ENCODE measurements around the gene MYOC.
"Not testable (repeated sequence)": the region's sequence is repeated elsewhere in the genome, so short reads cannot be mapped to it uniquely, and the experiment has no call there.

The MYOC gene

DNA sequence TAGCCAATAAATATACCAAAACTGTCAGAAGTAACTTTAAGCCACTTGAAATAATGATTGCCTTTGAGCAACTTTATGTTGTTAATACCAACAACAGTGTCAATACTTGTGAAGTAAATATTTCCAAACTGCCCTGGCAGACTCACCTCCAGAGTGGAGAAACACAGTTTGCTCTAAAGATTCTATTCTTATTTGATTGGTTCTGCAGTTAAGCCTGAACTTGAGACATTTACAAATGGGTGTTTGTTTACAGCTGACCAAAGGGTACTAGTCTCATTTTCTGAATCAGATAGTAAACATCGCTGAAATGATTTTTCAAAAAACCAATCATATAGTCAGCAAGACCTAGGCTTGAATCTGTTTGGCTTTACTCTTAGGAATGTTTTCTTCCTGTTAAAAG lies 1.3 kb upstream of the MYOC start:
- no peak for DNase-seq (ENCODE audit: low read depth, low spot score)

DNA sequence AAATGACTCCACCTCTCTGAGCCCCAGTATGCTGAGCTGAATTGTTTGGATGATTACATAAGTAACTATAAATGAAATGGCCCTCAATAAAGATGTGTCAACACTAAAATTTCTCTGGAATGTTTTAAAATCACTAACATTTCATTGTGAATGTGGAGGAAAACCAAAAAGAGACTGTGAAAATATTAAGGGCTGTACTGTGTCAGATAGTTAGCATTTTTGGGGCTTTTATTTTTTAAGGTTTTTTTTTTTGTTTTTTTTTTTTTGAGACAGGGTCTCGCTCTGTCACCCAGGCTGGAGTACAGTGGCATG lies 6.3 kb downstream of the MYOC start:
- no peak for DNase-seq (ENCODE audit: low read depth, low spot score)

DNA sequence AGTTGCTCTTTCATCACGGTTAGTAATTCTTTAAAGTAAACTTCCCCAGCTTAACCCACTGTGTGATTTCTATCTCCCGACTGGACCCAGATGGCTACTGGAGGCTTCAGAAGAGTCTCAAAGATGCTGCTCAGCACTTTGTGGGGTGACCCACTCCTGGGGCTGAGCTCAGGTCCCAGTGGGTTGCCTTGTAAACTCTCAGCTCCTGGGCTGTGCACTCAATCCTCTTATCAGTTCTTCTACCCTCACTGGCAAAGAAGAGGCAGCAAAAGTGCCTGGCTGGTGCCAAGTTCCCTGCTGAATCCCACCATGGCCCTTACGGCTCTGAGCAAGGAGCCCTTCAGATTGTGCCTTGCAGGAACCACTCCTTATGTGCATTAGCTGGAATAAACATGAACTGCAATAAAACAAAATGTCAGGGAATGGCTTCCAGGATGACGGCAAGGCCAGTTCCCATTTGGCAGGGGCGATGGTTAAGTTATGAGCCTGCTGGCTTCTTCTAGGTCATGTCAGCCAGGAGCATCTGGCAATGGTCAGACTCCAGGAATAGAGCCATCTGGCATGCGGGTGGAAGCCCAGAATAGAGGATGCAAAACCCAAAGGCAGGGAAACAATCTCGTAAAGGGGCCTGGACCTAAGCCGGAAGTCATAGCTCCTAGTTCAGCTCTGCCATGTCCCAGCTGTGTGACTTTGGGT lies 6.8 kb downstream of the MYOC start:
- DNase-seq (ENCODE audit: low read depth, low spot score), result peak; percentile 42

DNA sequence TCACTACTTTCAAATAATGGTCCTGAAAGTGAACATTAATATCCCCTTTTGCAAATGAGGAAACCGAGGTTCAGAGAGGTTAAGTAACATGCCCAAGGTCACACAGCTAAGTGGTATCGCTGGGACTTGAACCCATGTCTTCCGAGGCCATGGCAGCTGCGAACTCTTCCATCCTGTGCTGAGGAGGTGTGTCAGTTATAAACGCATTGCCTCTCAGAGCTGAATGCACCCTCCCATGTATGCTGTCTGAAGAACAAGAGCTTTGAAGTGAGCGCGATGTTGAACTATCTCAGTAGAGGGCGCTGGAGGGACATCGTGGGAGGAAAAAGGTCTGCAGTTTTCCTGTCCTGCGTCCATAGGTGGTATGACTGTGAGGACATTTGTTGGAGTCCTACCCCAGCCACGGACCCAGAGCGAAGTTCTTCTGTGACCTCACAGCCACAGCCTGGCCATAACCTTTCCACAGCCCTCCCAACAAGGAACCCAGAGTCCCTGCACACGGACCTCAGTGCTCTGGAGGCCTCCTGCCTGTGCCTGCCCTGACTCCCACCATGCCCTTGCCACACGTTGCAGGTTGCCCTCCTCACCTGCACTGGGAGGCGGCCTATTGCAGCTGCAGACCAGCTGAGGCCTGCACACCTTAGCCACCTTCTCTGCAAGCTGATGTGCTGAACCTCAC lies 7.5 kb downstream of the MYOC start:
- peak; percentile 93 for DNase-seq (ENCODE audit: low read depth, low spot score)

DNA sequence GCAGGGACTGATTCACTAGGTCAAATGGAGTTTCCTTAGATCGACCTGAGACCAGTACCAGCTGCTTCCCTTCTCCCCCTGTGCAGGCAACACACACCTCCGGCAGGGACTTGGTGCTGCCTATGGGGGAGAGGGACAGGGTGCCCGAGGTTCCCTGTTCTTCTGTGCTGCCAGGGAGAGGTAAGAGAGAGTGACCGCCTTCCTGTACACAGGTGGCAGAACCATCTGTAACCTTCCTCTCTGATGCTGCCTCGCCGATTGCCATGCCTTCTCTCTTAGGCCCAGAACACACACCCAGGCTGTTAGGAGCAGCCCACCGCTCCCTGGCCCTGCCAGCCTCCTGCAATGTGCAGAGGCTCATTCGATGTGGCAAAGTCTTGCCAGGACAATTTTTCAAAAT lies 9.3 kb downstream of the MYOC start:
- DNase-seq (ENCODE audit: low read depth, low spot score), result no peak

DNA sequence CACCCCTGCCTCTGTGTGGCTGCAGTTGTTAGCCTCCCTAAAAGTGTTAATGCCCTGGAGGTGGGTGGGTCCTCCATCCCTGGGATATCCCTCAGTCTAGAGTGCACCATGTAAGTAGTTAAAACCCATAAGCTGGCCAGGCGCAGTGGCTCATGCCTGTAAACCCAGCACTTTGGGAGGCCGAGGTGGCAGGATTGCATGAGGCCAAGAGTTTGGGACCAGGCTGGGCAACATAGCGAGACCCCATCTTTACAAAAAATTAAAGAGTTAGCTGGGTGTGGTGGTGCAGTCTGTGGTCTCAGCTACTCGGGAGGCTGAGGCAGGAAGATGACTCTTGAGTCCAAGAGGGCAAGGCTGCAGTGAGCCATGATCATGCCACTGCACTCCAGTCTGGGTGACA lies 10.3 kb downstream of the MYOC start:
- no peak for DNase-seq (ENCODE audit: low read depth, low spot score)

DNA sequence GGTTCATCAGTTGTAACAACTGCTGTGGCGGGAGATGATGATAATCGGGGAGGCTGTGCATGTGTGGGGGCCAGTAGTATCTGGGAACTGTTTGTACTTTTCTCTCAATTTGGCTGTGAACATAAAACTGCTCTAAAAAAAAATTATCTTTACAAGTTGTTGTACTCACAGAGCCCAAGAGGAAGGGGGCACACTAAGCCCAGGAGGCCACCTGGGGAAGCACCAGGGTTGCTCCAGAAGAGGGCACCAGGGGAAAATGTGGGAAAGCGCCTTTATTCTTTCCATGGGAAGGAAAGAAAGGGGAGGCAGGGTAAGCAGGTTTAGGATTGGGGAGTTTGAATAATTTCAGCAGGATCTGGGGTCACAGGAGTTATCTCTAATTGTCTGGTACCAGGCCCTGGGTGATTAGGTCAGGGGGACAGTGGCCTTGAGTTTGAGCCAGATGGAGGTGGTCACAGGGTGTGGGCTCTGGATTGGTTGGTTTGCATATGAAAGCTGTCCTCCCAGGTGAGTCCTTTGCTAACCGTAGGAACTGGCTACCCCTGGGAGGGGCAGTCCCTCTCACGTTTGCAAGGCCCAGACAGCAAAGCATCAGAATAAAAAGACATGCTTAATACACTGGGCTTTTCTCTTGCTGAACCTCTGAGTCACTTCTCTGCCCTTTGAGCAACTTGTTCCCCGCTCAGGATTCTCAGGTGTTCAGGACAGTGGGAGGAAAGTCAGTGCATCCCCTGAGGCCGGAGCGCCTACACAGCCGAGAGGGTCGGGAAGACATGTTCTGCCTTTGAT lies 11.2 kb downstream of the MYOC start:
- DNase-seq (ENCODE audit: low read depth, low spot score), result no peak

DNA sequence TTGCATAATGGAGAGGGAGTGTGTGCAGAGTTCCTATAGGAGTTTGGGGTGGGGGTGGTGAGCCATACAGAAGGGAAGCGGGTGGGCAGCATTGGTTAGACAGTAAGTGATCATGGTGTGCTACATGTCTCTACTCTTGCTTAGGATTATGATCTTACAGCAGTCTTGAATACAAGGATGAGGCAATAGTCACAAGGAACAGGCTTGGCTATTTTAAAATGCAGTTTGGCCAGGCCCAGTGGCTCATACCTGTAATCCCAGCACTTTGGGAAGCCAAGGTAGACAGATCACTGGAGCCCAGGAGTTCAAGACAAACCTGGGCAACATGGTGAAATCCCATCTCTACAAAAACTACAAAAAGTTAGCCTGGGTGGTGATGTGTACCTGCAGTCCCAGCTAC lies 12.3 kb downstream of the MYOC start:
- DNase-seq (ENCODE audit: low read depth, low spot score), result no peak

DNA sequence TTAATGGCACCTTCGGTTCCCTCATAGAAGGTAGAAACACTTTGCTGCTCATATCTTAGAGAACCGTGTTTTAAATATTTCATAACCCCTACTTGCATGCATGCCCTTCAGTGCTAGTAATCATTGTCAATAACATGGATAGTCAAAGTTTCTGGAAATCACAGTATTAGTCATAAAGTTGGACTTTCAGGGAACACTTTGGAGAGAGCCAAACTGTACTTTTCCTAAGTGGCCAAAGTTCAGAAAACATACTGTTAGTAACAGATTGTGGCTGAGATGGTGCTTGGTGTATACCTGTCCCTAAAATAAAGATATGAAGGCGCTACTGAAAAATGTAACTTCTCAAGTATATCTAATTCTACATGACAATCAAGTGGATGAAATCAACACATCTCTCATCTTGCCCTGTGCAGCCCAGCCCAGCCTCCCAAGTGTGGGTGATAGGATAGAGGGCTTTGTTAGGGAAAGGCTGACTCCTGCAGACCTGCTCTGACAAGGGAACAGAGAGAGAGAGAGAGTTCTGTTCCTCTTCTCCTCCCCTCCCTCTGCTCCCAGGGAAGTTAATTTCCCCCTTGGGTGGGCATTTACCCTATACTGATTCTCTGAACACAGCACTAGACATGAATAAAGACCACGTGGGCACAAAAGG lies 14.4 kb downstream of the MYOC start:
- DNase-seq (ENCODE audit: low read depth, low spot score), result no peak

DNA sequence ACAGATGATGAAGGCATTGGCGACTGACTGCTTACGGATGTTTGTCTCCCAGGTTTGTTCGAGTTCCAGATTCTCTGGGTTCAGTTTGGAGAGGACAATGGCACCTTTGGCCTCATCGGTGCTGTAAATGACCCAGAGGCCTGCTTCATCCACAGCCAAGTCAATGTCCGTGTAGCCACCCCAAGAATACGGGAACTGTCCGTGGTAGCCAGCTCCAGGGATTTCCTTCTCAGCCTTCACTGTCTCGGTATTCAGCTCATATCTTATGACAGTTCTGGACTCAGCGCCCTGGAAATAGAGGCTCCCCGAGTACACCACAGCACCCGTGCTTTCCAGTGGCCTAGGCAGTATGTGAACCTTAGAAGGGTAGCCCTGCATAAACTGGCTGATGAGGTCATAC lies 16.3 kb downstream of the MYOC start:
- peak; percentile 22 for DNase-seq (ENCODE audit: low read depth, low spot score)

DNA sequence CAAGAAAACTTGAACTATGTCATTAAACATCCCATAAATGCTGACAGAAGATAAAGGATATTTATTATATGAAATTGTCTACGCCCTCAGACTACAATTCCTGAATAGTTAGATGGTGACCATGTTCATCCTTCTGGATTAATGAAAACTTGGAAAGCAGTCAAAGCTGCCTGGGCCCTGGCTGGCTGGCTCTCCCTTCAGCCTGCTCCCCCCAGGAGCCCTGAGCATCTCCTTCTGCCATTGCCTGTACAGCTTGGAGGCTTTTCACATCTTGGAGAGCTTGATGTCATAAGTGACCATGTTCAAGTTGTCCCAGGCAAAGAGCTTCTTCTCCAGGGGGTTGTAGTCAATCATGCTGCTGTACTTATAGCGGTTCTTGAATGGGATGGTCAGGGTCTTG lies 16.8 kb downstream of the MYOC start:
- no peak for DNase-seq (ENCODE audit: low read depth, low spot score)

DNA sequence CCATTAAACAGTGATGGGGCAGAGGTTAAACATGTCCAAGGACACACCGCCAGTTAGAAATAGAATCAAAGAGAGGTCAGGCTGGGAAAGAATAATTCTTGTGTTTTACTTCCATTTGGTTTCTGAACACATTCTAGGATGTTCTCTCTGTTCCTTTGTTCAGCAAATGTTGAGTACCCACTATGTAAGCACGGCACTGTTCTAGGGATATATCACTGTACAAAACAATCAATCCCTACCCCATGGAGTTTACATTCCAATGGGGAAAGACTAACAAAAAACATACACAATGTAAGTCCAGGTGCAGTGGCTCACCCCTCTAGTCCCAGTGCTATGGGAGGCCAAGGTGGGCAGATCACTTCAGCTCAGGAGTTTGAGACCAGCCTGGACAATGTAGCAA lies 24.3 kb downstream of the MYOC start:
- DNase-seq (ENCODE audit: low read depth, low spot score), result no peak

DNA sequence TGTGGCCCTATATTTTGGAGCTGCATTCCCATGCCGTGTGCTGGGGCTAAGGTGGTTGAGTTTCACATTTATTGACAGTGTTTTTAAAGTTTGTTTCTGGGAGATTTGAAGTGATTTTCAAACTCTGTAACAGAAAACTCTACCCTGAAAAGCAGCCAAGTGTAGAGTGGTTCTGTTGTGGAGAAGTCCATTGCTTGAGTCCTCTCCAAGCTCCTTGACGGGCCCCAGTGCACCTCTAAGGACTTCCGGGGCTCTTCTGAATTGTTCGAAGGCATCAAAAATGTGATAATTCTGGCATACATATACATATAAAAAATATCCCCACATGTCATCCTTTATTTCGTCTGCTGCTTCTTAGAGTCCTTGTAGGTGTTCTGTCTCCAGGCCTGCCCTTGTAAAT lies 25.5 kb downstream of the MYOC start:
- DNase-seq (ENCODE audit: low read depth, low spot score), result no peak

DNA sequence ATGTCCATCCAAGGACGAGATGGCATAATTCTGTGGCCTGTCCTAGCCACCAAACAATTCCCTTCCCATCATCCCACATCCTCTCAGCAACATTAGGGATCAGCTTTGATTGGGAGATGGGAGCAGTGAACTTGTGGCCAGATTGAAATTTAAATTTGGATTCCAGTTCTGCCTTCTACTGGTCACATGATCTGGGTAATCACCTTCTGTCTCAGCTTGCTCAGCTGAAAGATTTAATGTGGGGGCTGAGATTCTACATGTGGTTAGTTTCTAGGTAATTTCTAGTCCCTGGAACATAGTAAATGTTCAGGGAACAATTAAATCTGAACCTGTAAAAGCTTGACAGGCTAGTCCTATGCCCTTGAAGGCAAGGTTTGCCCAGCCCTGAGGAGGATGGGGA lies 27.3 kb downstream of the MYOC start:
- DNase-seq (ENCODE audit: low read depth, low spot score), result no peak

DNA sequence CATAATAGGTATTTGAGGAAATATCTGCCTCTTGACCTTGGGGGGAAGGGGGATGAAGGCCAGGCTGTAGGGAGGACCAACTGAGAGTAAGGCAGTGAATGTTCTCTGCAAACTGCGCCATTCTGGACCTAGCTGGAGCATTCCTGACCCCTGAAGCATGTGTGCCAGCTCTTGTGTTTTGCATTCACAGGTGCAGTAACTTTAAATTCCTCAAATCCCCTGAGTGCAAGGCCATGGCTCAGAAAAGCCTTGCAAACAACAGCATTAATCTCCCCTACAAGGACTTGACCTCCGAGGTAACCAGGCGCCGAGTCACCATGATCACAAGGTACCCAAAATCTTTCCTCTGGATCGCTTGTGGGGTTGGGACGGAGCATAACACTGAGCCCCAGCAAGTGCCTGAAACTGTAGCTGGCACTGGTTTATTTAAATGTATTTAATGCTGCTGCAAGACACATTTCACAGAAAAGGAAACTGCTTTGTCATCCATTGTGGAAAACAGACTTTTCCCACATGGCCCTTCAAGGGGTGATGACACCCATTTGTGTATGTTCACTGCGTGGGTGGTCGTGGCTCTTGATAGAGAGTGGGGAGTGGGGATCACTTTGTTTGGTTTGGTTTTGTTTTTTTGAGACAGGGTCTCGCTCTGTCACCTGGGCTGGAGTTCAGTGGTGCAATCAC lies 28.7 kb downstream of the MYOC start:
- no peak for DNase-seq (ENCODE audit: low read depth, low spot score)

DNA sequence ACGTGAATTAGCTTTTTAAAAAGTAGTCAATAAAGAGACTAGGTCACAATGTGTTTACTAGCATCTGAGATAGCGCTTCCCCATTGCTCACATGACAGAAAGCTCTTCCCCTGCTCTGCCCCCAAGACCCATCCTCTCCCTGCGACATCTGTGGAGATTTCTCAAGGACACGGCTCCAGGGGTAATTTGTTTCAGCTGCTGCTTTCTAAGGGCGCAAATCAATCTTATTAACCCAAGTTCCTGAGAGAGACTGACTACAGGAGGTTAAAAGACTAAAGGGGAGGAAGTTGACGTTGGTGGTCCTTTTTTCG lies 30.4 kb downstream of the MYOC start, which contains the start of gene MYOCOS:
Gene MYOCOS (plus strand): TSS at position 92 of the 311 bp plus-strand sequence. CDS start 1,641 bp downstream, outside the sequence.
- DNase-seq (ENCODE audit: low read depth, low spot score), result no peak

DNA sequence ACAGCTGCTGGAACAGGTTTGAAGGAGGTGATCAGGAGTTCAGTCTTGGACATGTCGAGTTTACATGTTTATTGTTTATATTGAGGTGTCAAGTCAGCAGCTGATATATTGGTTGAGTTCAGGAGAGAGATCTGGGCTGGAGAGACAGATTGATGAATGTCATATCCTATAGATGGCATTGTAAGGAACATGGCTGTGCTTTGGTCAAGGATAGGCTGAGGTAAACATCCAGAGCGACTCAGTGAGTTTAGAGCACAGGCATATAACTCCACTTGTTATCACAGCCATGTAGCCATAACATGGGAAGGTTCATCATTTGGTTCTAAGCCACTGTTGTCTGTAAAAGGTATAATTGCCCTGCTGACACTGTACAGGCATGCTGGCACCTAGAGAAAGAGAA lies 35.9 kb downstream of the MYOC start:
- no peak for DNase-seq (ENCODE audit: low read depth, low spot score)

DNA sequence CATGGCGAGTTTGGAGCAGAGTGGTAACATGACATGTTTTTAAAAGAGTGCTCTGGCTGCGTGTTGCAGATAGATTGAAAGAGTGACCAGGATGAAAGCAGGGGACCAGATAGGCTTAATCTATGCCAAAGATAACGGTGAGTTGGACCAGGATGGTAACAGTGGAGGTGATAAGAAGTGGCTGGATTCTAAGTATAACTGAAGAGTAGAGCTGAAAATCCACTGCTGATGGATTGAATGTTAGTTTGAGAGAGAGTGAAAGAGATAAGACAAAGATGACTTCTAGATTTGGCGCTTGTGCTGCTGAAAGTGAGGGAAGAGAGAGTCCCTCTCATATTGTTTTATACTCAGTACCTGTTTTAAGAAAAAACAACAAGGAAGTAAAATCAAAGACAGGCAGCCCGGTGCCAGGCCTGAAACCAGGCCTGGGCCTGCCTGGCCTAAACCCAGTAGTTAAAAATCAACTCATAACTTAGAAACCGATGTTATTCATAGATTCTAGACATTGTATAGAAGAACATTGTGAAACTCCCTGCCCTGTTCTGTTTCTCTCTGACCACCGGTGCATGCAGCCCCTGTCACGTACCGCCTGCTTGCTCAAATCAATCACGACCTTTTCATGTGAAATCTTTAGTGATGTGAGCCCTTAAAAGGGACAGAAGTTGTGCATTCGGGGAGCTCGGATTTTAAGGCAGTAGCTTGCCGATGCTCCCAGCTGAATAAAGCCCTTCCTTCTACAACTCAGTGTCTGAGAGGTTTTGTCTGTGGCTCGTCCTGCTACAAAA lies 37.2 kb downstream of the MYOC start:
- not testable (repeated sequence) for DNase-seq (ENCODE audit: low read depth, low spot score)

DNA sequence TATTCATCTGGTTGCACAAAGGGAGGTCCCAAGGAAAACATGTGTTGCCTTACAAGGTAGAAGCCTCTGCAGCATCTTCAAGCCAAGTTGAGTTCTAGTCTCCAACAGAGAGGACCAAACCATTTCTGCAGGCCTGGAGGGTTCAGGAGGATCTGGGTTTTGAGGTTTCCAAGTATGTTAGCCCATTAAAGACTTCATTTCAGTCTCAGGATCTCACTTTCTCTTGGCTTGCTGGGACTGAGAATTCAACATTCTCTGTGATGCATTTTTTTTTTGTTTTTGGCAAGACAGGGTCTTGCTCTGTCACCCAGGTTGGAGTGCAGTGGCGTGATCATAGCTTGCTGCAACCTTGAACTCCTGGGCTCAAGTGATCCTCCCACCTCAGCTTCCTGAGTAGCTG lies 39.2 kb downstream of the MYOC start:
- DNase-seq (ENCODE audit: low read depth, low spot score), result no peak

DNA sequence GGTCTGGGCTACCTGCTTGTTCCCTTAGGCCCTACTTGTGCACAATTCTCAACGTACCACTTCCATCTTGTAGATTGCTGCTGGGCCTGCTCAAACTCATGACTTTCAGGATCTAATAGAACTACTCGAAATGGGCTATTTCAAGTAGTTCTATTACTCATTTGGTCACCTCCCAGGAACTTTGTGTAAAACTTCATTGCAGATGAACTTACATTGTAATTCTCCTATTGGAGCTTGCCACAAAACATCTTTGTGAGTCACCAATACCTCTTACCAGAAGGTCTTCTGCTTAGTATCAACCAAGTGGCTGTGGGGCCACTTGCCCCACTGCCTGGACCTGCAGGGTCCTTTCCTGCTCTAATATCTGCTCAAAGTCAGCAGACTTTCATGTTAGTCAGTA lies 41.2 kb downstream of the MYOC start:
- DNase-seq (ENCODE audit: low read depth, low spot score), result no peak

DNA sequence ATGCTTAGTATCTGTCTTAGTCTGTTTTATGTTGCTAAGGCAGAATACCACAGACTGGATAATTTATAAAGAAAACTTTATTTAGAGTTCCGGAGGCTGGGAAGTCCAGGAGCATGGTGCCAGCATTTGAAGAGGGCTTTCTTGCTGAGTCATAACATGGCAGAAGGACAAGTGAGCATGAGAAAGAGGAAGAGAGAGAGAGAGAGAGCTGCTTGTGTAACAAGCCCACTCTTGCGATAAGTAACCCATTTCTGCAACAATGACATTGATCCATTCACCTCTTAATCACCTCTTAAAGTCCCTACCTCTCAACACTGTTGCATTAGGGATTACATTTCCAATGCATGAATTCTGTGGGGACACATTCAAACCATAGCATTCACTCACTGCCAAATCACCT lies 42.1 kb downstream of the MYOC start:
- peak; percentile 28 for DNase-seq (ENCODE audit: low read depth, low spot score)

Measured in astrocyte of the hippocampus (primary cell).